NCI-H1930 (cell line): ENCODE data around the gene SRRM1.
"Not testable (repeated sequence)": the region's sequence is repeated elsewhere in the genome, so short reads cannot be mapped to it uniquely, and the experiment has no call there.

Experiments
- DNase-seq, 2 experiments: peaks; one replicate each; lab custom pipeline; 2025; lab: John Stamatoyannopoulos, UW

The SRRM1 gene

GRCh38 chr1:24717887-24718650, 75.0 kb downstream of the SRRM1 start:
- DNase-seq: no peak

- DNase-seq: no peak
These were observed 77.0 kb downstream of the SRRM1 start for GRCh38 chr1:24720152-24720551.

GRCh38 chr1:24721533-24721932, 78.4 kb downstream of the SRRM1 start:
- DNase-seq: no peak

- not testable (repeated sequence) for DNase-seq
These were observed 79.3 kb downstream of the SRRM1 start for GRCh38 chr1:24722073-24723035.
